ENCODE results near the gene B4GALNT4.
"Not testable (repeated sequence)": the region's sequence is repeated elsewhere in the genome, so short reads cannot be mapped to it uniquely, and the experiment has no call there.

B4GALNT4 gene

GRCh38 chr11:353179-353873 is 16.0 kb upstream of the B4GALNT4 start:
- DNase-seq (ENCODE audit: insufficient read length), result no peak
- FAIRE-seq, result no peak
- TF ChIP-seq POLR2A (IDR thresholded peaks at IDR 0.05; ENCODE audit: low read depth, low read length) (no peak), TAF1 (IDR thresholded peaks at IDR 0.05; ENCODE audit: borderline replicate concordance, low read depth, low read length) (no peak), POLR2AphosphoS5 (IDR thresholded peaks at IDR 0.05; ENCODE audit: low read depth, low read length) (no peak)

- peak; percentile 89 for FAIRE-seq
- DNase-seq (ENCODE audit: insufficient read length), result peak; percentile 84
- TF ChIP-seq POLR2A (IDR thresholded peaks at IDR 0.05; ENCODE audit: low read depth, low read length) (no peak; the same call in 1 of the 2 replicates), POLR2AphosphoS5 (IDR thresholded peaks at IDR 0.05; ENCODE audit: low read depth, low read length) (peak; percentile 47; the same call in 1 of the 2 replicates), TAF1 (IDR thresholded peaks at IDR 0.05; ENCODE audit: borderline replicate concordance, low read depth, low read length) (peak; percentile 66; the same call in 1 of the 2 replicates)
These were observed 13.5 kb upstream of the B4GALNT4 start for GRCh38 chr11:355581-356458.

- FAIRE-seq (no peak), DNase-seq (ENCODE audit: insufficient read length) (no peak)
- TF ChIP-seq TAF1 (IDR thresholded peaks at IDR 0.05; ENCODE audit: borderline replicate concordance, low read depth, low read length) (no peak), POLR2A (IDR thresholded peaks at IDR 0.05; ENCODE audit: low read depth, low read length) (no peak), POLR2AphosphoS5 (IDR thresholded peaks at IDR 0.05; ENCODE audit: low read depth, low read length) (no peak)
These were observed 12.7 kb upstream of the B4GALNT4 start for GRCh38 chr11:356610-357009.

- FAIRE-seq, result peak; percentile 92
- no peak for DNase-seq (ENCODE audit: insufficient read length)
- no peak for TF ChIP-seq POLR2AphosphoS5 (IDR thresholded peaks at IDR 0.05; ENCODE audit: low read depth, low read length)
- TF ChIP-seq POLR2A (IDR thresholded peaks at IDR 0.05; ENCODE audit: low read depth, low read length), result no peak
- TF ChIP-seq TAF1 (IDR thresholded peaks at IDR 0.05; ENCODE audit: borderline replicate concordance, low read depth, low read length), result no peak
These were observed 11.7 kb upstream of the B4GALNT4 start for GRCh38 chr11:357582-357981.

- TF ChIP-seq TAF1 (IDR thresholded peaks at IDR 0.05; ENCODE audit: borderline replicate concordance, low read depth, low read length) (no peak), POLR2A (IDR thresholded peaks at IDR 0.05; ENCODE audit: low read depth, low read length) (no peak), POLR2AphosphoS5 (IDR thresholded peaks at IDR 0.05; ENCODE audit: low read depth, low read length) (no peak)
- no peak for FAIRE-seq
- no peak for DNase-seq (ENCODE audit: insufficient read length)
These were observed 11.0 kb upstream of the B4GALNT4 start for GRCh38 chr11:358129-358800.

- DNase-seq (ENCODE audit: insufficient read length), result no peak
- no peak for TF ChIP-seq POLR2AphosphoS5 (IDR thresholded peaks at IDR 0.05; ENCODE audit: low read depth, low read length)
- no peak for TF ChIP-seq POLR2A (IDR thresholded peaks at IDR 0.05; ENCODE audit: low read depth, low read length)
- no peak for TF ChIP-seq TAF1 (IDR thresholded peaks at IDR 0.05; ENCODE audit: borderline replicate concordance, low read depth, low read length)
- FAIRE-seq, result no peak
These were observed 10.1 kb upstream of the B4GALNT4 start for GRCh38 chr11:359181-359714.

GRCh38 chr11:360326-361280 is 8.7 kb upstream of the B4GALNT4 start:
- no peak for TF ChIP-seq POLR2AphosphoS5 (IDR thresholded peaks at IDR 0.05; ENCODE audit: low read depth, low read length)
- no peak for TF ChIP-seq TAF1 (IDR thresholded peaks at IDR 0.05; ENCODE audit: borderline replicate concordance, low read depth, low read length)
- TF ChIP-seq POLR2A (IDR thresholded peaks at IDR 0.05; ENCODE audit: low read depth, low read length), result no peak
- DNase-seq (ENCODE audit: insufficient read length), result no peak
- peak; percentile 76 for FAIRE-seq

- DNase-seq (ENCODE audit: insufficient read length) (no peak), FAIRE-seq (no peak)
- TF ChIP-seq POLR2A (IDR thresholded peaks at IDR 0.05; ENCODE audit: low read depth, low read length), result no peak
These were observed 6.5 kb upstream of the B4GALNT4 start for GRCh38 chr11:362642-363442.

- DNase-seq (ENCODE audit: insufficient read length); FAIRE-seq: not testable (repeated sequence)
These were observed 5.9 kb upstream of the B4GALNT4 start for GRCh38 chr11:363443-363805.
